Lung (tissue), 12 donors: ENCODE data around the gene DGKD. TPM values are rescaled to one million over a fixed set of nuclear protein-coding genes. Genes with fewer than 3 reads are reported as not detected.

Source experiments
- ATAC-seq: fragments of 200-7000 bp; cut with Tn5 transposase; one replicate; pipeline ENCODE4 v1.9.1; 2020; ENCODE audit warnings: moderate number of reproducible peaks; ENCODE audit not compliant: insufficient read depth, low FRiP score
- DNase-seq, 3 donors: peaks; one replicate each; pipeline ENCODE4 v3.0.0-alpha.2; 2013 to 2017
- H3K27ac ChIP-seq, 2 donors: one replicate each; pipeline ENCODE4 v1.5.1; 2013; ENCODE audit warnings: mild to moderate bottlenecking in 2 of 2, moderate library complexity in 2 of 2, control low read depth in 1 of 2, inconsistent platforms in 1 of 2, low read depth in 1 of 2, low read length in 1 of 2
- H3K27me3 ChIP-seq, 3 donors: one replicate each; pipeline ENCODE4 v1.5.1; 2013; ENCODE audit warnings: low read length in 2 of 3; ENCODE audit not compliant: control insufficient read depth in 3 of 3, insufficient read depth in 3 of 3
- H3K36me3 ChIP-seq, 4 donors: one replicate each; pipeline ENCODE4 v1.5.1; 2013; ENCODE audit warnings: low read length in 4 of 4, mild to moderate bottlenecking in 1 of 4, moderate library complexity in 1 of 4; ENCODE audit not compliant: control insufficient read depth in 4 of 4, insufficient read depth in 4 of 4
- H3K4me1 ChIP-seq, 5 donors: one replicate each; pipeline ENCODE4 v1.5.1; 2013; ENCODE audit warnings: low read length in 5 of 5, mild to moderate bottlenecking in 2 of 5, moderate library complexity in 1 of 5; ENCODE audit not compliant: control insufficient read depth in 5 of 5, insufficient read depth in 5 of 5
- H3K4me3 ChIP-seq: one replicate; pipeline ENCODE4 v1.5.1; 2013; ENCODE audit warnings: mild to moderate bottlenecking, control low read depth, moderate library complexity
- H3K9ac ChIP-seq, 2 donors: one replicate each; pipeline ENCODE4 v1.5.1; 2013; ENCODE audit warnings: low read length in 2 of 2, control low read depth in 1 of 2; ENCODE audit not compliant: insufficient read depth in 1 of 2
- H3K9me3 ChIP-seq, 4 donors: one replicate each; pipeline ENCODE4 v1.5.1; 2013; ENCODE audit warnings: low read length in 3 of 4, mild to moderate bottlenecking in 1 of 4, moderate library complexity in 1 of 4; ENCODE audit not compliant: control insufficient read depth in 4 of 4, insufficient read depth in 3 of 4
- WGBS, 2 donors: extraction: QIAGEN DNeasy Blood & Tissue Kit; methylation state at CpG; one replicate each; pipeline ENCODE4 v1.1.7; 2013; 5-methylcytosine and 5-hydroxymethylcytosine counted together
- polyA plus RNA-seq, 2 donors: library from polyadenylated mRNA; stranded (reverse); fragments of 200-250 nt; gene quantifications; one replicate each; pipeline ENCODE4 v1.2.1, GENCODE V29; 2013
- total RNA-seq, 2 donors: library from RNA; depleted of rRNA in 1 of 2; stranded (reverse); fragments of >200 nt in 1 of 2; gene quantifications; one replicate each; pipeline ENCODE4 v1.2.1, GENCODE V29; 2014 to 2021
- TF ChIP-seq, protein P1 (sequence below): IDR thresholded peaks from 2 replicates; pipeline ENCODE4 v1.5.1; 2012; ENCODE audit warnings: mild to moderate bottlenecking; ENCODE audit errors: control extremely low read depth, extremely low read depth
- donor health status: control.
- donor health status: control.
- donor health status: Bipolar disorder and iron deficiency.
- donor health status: healthy.
- donor health status: DM: yes; HTN: yes; CAD: no.

Gene DGKD
- total and polyA plus RNA-seq, 4 donors = 30.3 to 77.4 (median 44.0) TPM

GRCh38 chr2:233312874-233313273 lies 41.4 kb upstream of the DGKD start:
- no peak overlapping the region for H3K4me3 ChIP-seq
- H3K36me3 ChIP-seq = no peaks in the 10 kb centered on the region
- TF ChIP-seq, protein P1, sequence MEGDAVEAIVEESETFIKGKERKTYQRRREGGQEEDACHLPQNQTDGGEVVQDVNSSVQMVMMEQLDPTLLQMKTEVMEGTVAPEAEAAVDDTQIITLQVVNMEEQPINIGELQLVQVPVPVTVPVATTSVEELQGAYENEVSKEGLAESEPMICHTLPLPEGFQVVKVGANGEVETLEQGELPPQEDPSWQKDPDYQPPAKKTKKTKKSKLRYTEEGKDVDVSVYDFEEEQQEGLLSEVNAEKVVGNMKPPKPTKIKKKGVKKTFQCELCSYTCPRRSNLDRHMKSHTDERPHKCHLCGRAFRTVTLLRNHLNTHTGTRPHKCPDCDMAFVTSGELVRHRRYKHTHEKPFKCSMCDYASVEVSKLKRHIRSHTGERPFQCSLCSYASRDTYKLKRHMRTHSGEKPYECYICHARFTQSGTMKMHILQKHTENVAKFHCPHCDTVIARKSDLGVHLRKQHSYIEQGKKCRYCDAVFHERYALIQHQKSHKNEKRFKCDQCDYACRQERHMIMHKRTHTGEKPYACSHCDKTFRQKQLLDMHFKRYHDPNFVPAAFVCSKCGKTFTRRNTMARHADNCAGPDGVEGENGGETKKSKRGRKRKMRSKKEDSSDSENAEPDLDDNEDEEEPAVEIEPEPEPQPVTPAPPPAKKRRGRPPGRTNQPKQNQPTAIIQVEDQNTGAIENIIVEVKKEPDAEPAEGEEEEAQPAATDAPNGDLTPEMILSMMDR = no peak
- no peak overlapping the region for H3K27ac ChIP-seq
- ATAC-seq = no peak
- no peak overlapping the region for H3K9ac ChIP-seq
- no peak for DNase-seq
- no peaks in the 10 kb centered on the region for H3K9me3 ChIP-seq
- 78 to 88% methylated on average over 8 of the region's 8 CpGs for WGBS, 2 donors
- no peaks in the 10 kb centered on the region for H3K4me1 ChIP-seq
- no peaks in the 10 kb centered on the region for H3K27me3 ChIP-seq

GRCh38 chr2:233314180-233314925 lies 39.9 kb upstream of the DGKD start:
- no peak for DNase-seq
- no peak overlapping the region for H3K27ac ChIP-seq
- TF ChIP-seq, protein P1 = no peak
- H3K9me3 ChIP-seq = no peaks in the 10 kb centered on the region
- no peaks in the 10 kb centered on the region for H3K27me3 ChIP-seq
- no peak overlapping the region for H3K9ac ChIP-seq
- H3K4me1 ChIP-seq = no peaks in the 10 kb centered on the region
- H3K4me3 ChIP-seq = no peak overlapping the region
- ATAC-seq = no peak
- H3K36me3 ChIP-seq = no peaks in the 10 kb centered on the region
- WGBS, 2 donors = 94% methylated on average over 20 of the region's 20 CpGs

- Histone ChIP-seq H3K36me3 (no peaks in the 10 kb centered on the region), H3K27me3 (no peaks in the 10 kb centered on the region), H3K9ac (no peak overlapping the region), H3K4me1 (no peaks in the 10 kb centered on the region), H3K9me3 (no peaks in the 10 kb centered on the region), H3K4me3 (no peak overlapping the region), H3K27ac (no peak overlapping the region)
- DNase-seq (no peak), ATAC-seq (no peak)
- TF ChIP-seq, protein P1 = no peak
- WGBS, 2 donors = 54 to 74% methylated on average over 7 of the region's 7 CpGs
These were observed 36.9 kb upstream of the DGKD start for GRCh38 chr2:233317196-233317943.
